Measurements from ENCODE around the gene MAD1L1.
"Not testable (repeated sequence)": the region's sequence is repeated elsewhere in the genome, so short reads cannot be mapped to it uniquely, and the experiment has no call there.

- not testable (repeated sequence) for TF ChIP-seq EZH2 (IDR thresholded peaks at IDR 0.05; ENCODE audit: insufficient read depth, low read length); CTCF (IDR thresholded peaks at IDR 0.05; ENCODE audit: insufficient read depth, low read depth, low read length)
These were observed 408.4 kb downstream of the MAD1L1 start for GRCh38 chr7:1824151-1824881.
